ENCODE results near the gene ARL2BP.

The ARL2BP gene

DNA sequence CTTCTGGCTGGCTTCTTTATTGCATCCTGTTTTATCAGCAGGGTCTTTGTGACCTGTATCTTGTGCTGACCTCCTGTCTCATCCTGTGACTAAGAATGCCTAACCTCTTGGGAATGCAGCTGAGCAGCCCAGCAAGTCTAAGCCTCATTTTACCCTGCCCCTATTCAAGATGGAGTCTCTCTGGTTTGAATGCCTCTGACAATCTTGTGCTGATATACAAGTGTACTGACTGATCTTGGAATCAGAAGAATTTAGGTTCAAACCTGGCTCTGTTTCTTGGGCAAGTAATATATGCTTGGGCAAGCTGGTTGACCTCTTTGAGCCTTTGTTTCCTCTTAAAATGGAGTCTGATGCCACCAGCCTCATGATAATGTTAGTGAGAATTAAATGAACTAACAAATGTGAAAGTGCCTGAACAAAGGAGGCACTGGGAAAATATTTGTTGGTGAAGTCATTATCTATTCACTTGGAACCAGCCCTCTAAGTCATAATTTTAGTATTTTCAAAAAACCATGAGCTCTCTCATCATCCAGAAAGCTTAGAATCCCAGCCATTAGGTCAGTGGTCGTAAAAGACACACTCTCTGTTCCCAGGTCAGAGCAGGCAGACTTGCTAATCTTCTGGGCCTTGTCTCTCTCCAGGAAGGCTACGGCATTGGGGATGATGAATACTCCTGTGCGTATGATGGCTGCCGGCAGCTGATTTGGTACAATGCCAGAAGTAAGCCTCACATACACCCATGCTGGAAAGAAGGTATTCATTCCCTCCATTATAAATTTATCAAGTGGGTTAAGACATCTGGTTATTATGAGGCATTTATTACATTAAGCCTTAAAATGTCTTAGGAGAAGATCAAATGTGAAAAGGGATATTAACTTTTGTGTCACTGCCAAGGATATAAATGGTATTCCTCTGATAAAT is 18.1 kb upstream of the ARL2BP start:
- no peak for DNase-seq (ENCODE audit: low read depth)
- no peak overlapping the region for H3K4me3 ChIP-seq (ENCODE audit: low read length)
- TF ChIP-seq, protein P1, sequence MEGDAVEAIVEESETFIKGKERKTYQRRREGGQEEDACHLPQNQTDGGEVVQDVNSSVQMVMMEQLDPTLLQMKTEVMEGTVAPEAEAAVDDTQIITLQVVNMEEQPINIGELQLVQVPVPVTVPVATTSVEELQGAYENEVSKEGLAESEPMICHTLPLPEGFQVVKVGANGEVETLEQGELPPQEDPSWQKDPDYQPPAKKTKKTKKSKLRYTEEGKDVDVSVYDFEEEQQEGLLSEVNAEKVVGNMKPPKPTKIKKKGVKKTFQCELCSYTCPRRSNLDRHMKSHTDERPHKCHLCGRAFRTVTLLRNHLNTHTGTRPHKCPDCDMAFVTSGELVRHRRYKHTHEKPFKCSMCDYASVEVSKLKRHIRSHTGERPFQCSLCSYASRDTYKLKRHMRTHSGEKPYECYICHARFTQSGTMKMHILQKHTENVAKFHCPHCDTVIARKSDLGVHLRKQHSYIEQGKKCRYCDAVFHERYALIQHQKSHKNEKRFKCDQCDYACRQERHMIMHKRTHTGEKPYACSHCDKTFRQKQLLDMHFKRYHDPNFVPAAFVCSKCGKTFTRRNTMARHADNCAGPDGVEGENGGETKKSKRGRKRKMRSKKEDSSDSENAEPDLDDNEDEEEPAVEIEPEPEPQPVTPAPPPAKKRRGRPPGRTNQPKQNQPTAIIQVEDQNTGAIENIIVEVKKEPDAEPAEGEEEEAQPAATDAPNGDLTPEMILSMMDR (conservative IDR thresholded peaks at IDR 0.05; ENCODE audit: low read depth, low read length): no peak

DNA sequence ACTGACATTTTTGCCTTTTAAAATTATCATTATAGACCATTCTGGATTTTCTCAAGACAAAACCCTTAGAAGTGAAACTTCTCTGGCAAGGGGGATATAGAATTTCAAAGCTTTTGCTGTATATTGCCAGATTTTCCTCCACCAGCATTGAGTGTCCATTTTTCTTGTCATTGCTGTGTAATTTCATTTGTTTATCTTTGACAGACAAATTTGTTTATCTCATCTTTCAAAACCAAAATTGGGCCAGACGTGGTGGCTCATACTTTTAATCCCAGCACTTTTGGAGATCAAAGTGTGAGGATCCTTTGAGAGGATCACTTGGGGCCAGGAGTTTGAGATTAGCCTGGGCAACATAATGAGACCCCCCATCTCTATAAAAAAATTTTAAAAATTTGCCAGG is 16.0 kb upstream of the ARL2BP start:
- TF ChIP-seq, protein P1 (conservative IDR thresholded peaks at IDR 0.05; ENCODE audit: low read depth, low read length): no peak
- DNase-seq (ENCODE audit: low read depth): no peak
- H3K4me3 ChIP-seq (ENCODE audit: low read length): no peak overlapping the region

DNA sequence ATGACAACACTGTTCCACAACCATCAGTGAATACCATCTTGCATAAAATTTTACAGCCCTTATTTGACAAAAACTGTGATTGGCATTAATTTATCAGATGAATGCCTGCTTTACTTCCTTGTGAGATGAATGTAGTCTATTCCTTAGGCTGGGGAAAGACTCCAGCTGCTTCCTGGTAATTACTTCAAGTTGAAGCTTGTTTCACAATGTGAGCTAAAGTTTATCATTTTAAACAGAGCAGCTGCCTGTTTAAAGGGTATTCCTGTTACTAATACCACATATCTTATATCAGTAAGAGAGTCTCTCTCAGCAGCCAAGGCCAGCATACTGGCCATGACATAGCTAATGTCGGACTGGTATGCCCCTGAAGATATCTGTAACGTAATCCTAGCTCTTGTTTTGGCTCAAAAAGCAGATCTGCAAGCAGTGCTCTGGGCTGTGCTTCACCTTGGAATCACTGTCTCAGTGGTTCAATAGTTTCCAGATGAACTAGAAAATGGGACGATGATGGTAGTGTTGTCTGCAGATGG is 13.2 kb upstream of the ARL2BP start:
- TF ChIP-seq, protein P1 (conservative IDR thresholded peaks at IDR 0.05; ENCODE audit: low read depth, low read length): no peak
- H3K4me3 ChIP-seq (ENCODE audit: low read length): no peak overlapping the region
- DNase-seq (ENCODE audit: low read depth): no peak

DNA sequence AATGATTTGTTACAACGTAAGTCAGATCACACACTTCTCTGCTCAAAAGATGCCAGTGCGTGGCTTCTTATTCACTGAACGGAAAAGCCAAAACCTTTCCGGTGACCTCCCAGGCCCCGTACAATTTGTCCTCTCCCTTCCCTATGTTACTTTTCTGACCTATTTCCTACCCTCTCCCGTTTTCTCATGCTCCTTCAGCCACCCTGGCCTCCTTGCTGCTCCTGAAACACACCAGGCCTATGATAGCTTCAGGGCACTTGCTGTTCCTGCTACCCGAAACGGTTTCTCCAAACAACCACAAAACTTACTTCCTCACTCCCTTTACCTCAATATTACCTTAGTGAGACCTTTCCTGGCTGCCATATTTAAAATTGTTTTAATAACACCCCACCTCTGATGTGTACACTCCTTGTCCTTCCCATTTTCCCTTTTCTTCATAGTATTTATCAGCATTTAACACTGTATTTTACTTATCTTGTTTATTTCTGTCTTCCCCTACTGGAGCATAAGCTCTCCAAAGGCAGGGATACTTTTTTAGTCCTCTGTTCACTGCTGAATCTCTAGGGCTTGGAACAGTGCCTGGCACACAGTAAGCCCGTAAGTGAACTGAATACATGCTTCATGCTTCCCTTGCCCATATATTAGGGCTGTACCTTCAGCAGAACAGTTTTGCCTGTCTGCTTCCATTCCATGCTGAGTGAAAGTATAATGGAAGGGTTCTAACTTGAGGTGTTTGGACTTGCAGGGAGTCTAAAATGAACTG is 10.9 kb upstream of the ARL2BP start:
- TF ChIP-seq, protein P1 (conservative IDR thresholded peaks at IDR 0.05; ENCODE audit: low read depth, low read length): no peak
- H3K4me3 ChIP-seq (ENCODE audit: low read length): no peak overlapping the region
- no peak for DNase-seq (ENCODE audit: low read depth)

DNA sequence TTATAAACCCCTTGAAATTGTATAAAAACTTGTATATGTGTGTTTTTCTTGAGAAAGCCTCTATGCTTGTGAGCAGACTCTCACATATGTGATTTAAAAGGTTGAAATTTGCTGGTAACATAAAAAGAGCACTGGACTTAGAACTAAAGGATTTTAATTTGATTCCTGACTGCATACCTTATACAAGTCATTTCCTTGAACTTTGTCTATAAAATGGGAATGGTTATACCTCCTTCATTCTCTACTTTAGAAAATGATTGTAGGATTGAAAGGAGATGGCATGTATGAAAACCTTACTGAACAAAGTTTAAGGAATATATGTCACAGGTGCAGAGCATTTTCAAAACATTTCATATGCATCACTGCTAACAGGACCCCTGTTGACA is 10.4 kb upstream of the ARL2BP start:
- DNase-seq (ENCODE audit: low read depth): no peak
- TF ChIP-seq, protein P1 (conservative IDR thresholded peaks at IDR 0.05; ENCODE audit: low read depth, low read length): no peak
- H3K4me3 ChIP-seq (ENCODE audit: low read length): no peak overlapping the region

DNA sequence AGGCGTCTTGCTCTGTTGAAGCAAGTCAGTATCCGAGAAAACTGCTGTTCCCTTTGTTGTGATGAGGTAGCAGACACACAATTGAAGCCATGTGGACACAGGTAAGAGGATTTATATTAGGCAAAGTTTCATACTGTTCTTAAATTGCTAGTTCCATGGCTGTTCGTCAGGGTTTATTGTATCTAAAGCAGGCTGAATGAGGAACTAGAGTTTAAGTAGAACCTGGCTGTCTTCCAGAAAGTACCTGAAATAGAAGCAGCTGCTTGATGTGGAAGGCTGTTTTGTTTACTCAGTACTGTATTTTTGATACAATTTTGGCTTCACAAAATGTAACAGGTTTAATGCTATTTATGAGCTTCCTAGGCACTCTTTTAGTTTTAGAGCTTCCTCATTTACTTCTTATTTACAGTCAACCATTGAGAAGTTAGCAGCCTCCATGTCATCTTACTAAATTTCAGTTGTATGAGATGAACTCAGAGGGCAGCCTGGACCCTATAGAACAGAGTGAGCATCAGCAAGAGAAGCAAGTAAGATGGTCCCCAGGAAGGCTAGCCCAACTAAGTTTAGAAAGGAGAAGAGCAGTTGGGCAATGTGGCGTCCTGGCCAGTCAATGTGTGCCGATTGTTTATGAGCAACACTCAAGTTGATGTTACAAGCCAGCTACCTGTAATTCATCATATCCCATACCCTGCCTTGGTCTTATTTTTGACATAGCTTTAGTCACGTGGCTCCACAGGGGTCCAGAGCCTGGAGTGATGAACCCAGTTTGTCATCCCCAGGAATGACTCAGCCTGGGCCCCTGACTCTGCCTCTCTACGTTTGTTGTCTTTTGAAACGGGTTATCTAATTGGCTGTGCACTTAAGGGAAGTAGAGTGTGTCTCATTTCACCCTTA is 9.7 kb upstream of the ARL2BP start:
- DNase-seq (ENCODE audit: low read depth): no peak
- TF ChIP-seq, protein P1 (conservative IDR thresholded peaks at IDR 0.05; ENCODE audit: low read depth, low read length): no peak
- H3K4me3 ChIP-seq (ENCODE audit: low read length): no peak overlapping the region
